T-helper 1 cell (primary cell): ENCODE data around the gene MPC1.
A peak's percentile ranks its signal among the peaks of the same experiment; 100 is the strongest.
"Not testable (repeated sequence)": the region's sequence is repeated elsewhere in the genome, so short reads cannot be mapped to it uniquely, and the experiment has no call there.

Experiments
- DNase-seq, 5 donors: peaks; one replicate each; pipeline ENCODE4 v3.0.0-alpha.2; 2012 to 2020

Gene MPC1

DNA sequence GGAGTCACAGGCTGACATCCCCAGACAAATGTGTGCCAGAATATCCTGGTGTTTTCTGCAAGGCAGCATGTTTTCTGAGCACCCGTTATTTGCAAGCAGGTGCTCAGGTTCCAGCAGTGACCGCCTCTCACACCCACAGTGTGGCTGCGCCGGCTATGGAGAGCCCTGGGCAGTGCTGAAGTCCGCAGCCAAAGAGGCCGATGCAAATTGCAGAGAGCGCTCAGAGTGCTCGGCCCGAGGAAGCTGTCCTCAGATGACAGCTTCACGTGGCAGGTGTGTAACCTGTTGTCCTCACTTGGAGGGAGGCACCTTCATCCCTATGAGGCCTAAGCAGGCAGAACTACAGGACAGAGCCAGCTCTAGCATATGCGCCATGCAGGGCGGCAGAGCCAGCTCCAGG lies 23.5 kb upstream of the MPC1 start:
- DNase-seq: no peak

GRCh38 chr6:166405386-166405785 lies 22.6 kb upstream of the MPC1 start:
- no peak for DNase-seq

DNA sequence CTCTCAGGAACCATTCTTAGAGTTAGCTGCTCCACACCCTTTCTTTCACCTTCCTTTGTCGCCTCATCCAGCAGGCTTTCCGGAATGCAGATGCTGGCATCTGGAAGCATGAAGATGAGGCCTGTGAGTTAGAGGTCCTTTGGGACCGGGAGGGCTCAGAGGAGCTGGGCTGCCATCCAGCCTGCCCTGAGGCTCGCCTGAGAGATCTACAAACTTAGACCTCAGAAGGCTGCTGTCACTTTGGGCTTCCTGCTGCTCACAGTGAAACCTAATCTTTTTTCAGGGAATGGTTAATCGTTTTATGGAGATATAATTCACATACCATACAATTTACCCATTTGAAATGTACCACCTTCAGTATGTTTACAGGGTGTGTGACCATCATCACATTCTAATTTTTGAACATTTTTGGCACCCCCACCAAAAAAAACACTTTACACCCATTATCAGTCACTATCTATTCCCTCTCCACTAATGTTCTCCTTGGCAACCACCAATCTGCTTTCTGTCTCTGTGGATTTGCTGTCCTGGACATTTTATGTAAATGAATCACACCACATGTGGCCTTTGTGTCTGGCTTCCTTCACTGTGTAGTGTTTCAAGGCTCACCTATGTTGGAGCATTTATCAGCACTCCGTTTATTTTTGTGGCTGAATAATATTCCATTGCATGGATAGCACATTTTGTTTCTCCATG lies 20.0 kb upstream of the MPC1 start:
- no peak for DNase-seq

DNA sequence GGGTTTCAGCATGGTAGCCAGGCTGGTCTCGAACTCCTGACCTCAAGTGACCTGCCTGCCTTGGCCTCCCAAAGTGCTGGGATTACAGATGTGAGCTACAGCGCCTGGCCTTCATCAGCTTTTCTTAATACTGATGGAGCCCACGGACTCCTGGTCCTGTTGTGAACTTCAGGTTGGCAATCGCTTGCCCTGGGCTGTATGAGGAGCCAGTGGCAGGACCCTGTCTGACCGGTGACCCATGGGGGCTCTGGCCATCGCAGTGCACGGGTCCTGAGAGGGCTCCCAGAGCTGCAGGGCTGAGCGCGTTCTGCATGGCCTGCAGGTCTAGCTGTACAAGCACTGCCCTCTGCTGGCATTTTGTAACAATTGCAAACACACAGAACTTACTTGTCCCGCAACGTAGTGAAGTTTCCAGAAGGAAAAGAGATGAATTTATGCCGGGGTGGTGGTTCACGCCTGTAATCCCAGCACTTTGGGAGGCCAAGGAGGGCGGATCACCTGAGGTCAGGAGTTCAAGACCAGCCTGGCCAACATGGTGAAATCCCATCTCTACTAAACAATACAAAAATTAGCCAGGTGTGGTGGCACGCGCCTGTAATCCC lies 18.0 kb upstream of the MPC1 start:
- peak in 4 of 5 donors; percentile 28 to 57 (median 47) for DNase-seq

DNA sequence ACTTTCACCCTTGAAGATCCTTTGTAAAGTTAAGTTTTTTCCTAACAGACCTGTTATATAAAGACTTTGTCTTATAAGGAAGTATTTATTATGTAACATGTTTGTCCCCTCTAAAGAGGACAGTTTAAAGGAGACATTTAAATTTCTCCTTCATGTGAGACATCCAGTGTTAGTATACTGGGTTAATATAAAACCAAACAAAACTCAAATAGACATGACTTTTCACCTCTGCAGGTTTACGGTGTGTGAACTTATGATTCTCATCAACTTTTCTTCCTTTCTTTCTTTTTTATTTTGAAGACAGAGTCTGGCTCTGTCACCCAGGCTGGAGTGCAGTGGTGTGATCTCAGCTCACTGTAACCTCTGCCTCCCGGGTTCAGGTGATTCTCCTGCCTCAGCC lies 17.4 kb upstream of the MPC1 start:
- DNase-seq: no peak

- no peak for DNase-seq
These were observed 15.6 kb upstream of the MPC1 start for GRCh38 chr6:166398348-166398747.

DNA sequence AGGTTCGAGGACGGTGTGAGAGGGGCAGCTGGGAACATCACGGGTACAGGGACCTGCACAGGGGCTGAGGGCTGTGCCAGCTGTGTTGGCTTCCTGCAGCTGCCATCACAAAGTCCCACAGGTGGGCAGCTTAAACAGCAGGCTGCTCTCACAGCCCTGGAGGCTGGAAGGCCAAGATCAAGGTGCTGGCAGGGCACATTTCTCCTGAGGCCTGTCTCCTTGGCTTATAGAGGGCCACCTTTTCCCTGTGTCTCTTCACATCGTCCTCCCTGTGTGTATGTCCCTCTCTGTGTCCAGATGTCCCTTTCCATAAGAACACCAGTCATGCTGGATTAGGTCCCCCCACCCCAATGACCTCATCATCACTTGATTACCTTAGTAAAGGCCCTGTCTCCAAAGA lies 15.1 kb upstream of the MPC1 start:
- DNase-seq: no peak

DNA sequence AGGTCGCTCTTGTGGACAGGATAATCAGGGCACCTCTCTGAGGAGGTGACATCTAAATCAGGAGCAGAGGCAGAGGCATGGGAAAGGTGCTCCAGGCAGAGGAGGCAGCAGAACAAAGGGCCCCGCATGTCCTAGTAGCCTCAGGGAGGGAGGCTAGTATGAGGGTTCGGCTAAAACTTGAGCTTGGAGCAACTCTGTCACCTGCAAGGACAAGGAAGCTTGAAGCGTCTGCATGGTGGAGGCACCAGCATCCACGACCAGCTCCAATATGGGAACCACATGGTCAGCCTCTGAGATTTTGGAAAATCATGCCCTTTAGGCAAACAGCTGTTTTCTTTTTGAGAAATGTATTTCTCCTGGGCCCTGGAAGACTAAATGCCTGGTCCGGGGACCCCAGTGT lies 13.0 kb upstream of the MPC1 start:
- DNase-seq: no peak

DNA sequence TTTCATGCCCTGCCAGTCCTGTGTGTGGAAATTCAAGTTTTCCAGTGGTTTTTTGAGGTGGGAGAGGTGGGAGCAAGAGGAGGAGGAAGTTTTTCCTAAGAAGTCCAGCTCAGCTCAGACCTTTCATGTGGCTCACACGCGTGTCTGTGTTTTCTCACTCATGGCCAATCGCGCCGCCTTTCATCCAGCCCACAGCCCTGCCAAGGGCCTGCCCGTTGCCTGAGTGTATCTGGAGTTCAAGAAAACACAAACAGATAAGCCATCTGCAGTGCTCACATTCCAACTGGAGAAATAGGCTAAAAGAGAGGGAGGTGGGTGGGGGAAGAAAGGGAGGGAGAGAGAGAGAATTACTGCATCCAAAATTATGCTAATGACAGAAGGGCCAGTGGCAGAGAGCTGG lies 12.6 kb upstream of the MPC1 start:
- no peak for DNase-seq

DNA sequence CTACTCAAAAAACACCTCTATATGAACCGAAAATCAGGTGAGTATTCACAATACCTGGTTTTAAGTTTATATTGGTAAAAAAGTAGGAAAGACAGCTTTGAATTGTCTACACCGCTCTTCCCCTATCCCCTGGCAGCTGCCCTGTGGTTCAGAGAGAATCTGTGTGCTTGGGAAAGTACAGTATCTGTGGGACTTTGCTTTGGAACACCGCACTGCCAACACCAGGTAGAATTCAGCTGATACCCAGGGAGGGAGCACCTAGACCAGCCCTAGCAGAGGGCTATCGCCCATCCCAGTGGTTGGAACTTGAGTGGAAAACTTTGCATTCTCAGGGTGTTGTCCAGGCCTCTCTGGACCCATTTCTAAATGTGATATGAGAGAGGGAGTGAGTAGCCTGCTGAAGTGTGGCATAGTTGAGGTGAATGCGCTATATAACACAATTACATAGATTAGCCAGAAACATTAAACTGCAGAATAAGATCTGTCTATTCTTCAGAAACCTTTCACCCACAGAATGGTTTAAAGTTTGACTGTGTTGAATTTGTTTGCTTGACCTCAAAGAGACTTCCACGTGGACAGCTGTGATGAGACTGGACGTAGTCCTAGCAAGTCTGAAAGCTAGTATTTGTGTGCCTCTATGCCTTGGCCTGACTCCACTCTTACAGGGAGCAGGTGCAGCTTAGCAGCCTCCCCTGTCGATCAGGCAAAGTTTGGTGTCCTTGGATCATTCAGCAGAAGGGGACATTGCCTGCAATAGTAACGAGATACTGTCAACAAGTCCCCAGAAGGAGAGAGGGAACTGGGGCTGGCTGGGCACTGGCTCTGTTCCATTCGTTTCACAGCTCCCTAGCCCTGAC lies 11.5 kb upstream of the MPC1 start:
- DNase-seq: no peak

DNA sequence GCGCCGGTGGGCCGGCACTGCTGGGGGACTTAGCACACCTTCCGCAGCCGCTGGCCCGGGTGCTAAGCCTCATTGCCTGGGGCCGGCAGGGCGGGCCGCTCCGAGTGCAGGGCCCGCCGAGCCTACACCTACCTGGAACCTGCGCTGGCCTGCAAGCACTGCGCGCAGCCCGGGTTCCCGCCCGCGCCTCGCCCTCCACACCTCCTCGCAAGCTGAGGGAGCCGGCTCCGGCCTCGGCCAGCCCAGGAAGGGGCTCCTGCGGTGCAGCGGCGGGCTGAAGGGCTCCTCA lies 10.7 kb upstream of the MPC1 start:
- no peak for DNase-seq

DNA sequence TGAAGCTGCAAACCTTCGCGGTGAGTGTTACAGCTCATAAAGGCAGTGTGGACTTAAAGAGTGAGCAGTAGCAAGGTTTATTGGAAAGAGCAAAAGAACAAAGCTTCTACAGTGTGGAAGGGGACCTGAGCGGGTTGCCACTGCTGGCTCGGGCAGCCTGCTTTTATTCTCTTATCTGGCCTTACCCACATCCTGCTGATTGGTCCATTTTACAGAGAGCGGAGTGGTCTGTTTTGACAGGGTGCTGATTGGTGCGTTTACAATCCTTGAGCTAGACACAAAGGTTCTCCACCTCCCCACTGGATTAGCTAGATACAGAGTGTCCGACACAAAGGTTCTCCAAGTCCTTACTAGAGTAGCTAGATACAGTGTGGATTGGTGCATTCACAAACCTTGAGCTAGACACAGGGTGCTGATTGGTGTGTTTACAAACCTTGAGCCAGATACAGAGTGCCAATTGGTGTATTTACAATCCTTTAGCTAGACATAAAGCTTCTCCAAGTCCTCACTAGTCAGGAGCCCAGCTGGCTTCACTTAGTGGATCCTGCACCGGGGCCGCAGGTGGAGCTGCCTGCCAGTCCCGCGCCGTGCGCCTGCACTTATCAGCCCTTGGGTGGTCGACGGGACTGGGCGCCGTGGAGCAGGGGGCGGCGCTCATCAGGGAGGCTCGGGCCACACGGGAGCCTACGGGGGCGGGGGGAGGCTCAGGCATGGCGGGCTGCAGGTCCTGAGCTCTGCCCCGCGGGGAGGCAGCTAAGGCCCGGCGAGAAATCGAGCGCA lies 10.2 kb upstream of the MPC1 start:
- not testable (repeated sequence) for DNase-seq

- DNase-seq: no peak
These were observed 6.4 kb upstream of the MPC1 start for GRCh38 chr6:166389119-166389518.

- no peak for DNase-seq
These were observed 5.7 kb upstream of the MPC1 start for GRCh38 chr6:166388290-166389004.

GRCh38 chr6:166387642-166388289 lies 5.0 kb upstream of the MPC1 start:
- DNase-seq: no peak

DNA sequence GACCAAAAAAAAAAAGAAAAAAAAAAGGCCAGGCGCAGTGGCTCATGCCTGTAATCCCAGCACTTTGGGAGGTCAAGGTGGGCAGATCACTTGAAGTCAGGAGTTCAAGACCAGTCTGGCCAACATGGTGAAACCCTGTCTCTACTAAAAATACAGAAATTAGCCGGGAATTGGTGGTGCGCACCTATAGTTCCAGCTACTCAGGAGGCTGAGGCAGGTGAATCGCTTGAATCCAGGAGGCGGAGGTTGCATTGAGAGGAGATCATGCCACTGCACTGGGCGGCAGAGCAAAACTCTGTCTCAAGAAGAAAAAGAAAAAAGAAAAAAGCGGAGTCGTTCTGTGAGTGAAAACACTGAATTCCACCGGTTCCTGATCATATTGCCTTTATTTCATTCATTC lies 4.4 kb upstream of the MPC1 start:
- DNase-seq: not testable (repeated sequence)

GRCh38 chr6:166386111-166386510 lies 3.4 kb upstream of the MPC1 start:
- no peak for DNase-seq

DNA sequence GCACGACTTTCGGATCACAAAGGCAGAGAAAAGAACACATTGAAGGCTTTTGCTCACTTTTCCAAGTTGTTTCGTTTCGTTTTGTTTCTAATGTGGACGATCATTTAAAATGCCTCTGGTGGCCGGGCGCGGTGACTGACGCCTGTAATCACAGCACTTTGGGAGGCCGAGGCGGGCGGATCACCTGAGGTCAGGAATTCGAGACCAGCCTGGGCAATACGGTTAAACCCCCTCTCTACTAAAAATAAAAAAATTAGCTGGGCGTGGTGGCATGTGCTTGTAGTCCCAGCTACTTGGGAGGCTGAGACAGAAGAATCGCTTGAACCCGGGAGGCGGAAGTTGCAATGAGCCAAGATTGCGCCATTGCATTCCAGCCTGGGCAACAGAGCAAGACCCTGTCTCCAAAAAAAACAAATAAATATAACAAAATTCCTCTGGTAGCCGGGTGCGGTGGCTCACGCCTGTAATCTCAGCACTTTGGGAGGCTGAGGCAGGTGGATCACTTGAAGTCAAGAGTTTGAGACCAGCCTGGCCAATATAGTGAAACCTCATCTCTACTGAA lies 1.1 kb upstream of the MPC1 start:
- not testable (repeated sequence) for DNase-seq

GRCh38 chr6:166382500-166382932 lies 224 bp downstream of the MPC1 start:
- peak in 1 of 5 donors; percentile 10 for DNase-seq

- peak; percentile 24 to 70 (median 50) for DNase-seq
These were observed 824 bp downstream of the MPC1 start for GRCh38 chr6:166381733-166382499.

- DNase-seq: no peak
These were observed 1.4 kb downstream of the MPC1 start for GRCh38 chr6:166381381-166381732.
